ENCODE measurements around the gene MYO10.
"Not testable (repeated sequence)": the region's sequence is repeated elsewhere in the genome, so short reads cannot be mapped to it uniquely, and the experiment has no call there.

The MYO10 gene

DNA sequence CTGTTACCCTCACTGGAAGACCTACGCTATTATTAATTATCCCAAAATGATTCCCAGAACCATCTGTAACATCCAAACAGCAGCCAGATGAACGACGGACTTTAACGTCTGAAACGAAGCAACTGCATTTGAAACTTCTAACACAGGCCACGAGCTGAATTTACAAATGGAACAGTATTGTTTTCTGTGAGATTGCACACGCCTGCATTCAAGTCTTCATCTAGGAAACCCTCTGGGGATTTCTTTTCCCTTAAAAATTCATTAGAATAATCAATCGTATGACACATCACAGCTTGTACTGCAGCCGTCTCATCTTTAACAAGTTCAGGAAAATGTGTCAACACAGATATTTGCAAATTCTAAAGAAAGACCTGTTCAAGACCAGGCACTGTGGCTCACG, 80.2 kb downstream of the MYO10 start:
- no peak for DNase-seq

DNA sequence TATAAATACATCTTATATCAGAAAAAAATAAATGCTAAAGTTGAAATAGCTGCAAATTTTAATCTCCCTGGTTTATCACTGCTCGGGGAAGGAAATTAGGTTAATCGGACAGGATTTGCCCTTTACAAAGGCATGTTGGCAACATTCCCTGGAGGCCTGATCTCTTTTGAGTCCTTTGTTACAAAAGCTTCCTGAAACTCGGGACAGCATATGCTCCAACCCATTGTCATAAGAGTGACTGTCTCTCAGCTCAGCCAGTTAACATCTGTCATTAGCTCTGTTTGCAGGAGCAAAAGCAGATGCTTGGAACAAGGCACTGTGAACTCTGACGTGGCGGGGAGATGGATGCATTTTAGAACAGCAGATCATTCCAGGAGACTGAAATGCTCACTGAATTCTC, 80.6 kb downstream of the MYO10 start:
- DNase-seq = no peak

DNA sequence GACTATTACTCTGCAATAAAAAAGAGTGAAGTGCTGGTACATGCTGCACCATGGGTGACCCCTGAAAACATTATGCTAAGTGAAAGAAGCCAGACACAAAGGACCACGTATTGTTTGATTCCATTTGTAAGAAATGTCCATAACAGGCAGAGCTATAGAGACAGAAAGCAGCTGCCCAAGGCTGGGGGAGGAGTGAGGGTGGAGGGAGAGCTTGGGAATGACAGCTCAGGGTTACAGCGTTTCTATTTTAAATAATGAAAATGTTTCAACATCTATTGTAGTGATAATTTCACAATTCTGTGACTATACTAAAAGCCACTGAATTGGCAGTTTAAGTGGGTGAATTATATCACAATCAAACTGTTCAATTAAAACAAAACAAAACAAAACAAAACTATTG, 81.7 kb downstream of the MYO10 start:
- no peak for DNase-seq

DNA sequence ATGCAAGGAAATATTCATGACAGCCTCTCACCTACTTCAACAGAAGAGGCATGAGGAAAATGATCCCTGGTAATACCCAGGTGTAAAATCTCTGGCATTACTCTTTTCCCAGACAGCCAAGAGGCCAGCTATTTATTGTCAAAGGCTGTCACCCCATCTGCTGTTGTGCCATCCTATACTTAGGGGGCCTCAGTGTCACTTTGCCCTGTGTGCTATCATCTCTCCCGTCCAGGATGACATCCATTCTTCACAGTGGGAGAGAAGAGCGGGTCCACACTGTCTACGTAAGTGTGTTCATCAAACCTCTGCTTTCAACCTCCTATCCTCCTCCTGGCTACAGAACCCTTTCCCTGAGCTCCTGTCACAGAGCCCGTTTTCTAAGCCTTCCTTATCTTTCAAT, 82.6 kb downstream of the MYO10 start:
- no peak for DNase-seq

DNA sequence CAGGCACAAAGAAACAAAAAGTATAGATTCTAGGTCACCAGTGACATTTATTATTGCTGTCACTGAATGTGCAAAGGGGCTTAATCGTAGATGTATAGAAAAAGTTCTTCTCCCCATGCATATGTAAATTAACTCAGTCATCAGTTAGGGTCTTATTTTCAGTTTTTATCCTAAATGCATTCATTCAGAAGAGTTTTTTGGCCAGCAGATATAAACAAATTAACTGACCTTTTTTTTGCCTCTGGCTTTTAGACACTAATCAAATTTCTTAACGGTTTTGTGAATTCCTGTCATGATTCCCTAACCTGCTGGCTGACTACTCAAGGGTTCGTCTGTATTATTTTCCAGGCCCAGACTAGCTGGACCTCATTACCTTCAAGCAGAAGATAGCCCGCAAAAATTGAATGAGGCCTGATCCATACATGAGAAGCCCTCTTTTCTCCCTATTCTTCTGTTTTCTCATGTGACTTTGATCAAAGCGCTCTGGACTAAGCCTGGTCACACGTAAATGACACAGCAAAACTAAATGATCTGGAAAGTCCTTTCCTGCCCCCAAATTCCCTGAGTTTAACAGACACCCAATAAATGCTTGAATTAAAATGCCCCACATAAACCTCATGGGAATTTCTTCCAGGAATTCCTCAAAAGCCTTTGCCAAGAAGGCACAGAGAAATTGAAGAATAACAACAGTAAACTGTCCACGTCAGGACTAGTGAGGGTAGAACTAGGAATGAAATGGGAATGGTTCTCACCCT, 83.7 kb downstream of the MYO10 start:
- no peak for DNase-seq

DNA sequence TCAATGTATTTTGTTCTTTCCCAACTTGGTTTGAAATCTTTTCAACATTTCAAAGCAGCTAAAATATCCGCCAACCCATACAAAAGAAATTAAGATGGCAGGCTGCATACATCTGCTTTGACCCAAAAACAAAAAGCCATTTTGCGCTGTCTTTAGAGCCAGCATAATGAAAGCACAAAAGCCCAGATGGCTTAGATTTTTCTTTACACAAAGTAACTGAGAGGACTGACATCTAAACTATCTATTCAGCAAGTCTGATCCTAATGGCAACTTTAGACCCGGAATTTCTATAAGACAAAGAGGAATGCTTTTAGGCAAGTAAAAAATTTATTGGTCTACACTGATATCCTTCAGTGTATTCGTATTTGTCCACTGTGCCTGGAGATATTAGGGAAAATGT, 86.3 kb downstream of the MYO10 start:
- DNase-seq = no peak

DNA sequence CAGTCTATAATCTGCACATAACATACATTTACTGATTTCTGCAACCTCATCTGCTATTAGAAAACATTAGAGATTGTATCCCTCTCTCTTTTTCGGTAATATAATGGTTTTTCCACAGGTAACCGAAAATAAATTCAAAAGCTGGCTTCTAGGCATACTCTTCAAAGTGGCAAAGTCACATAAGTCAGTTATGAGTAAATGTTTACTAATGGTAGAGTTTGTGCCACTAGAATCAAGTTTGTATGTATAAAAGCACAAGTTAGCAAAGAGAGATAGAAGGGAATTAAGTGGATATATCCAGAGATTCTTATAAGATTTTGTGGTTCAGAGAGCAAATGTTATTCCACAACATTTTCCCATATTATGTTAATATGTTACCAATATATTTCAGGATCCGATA, 86.9 kb downstream of the MYO10 start:
- no peak for DNase-seq

DNA sequence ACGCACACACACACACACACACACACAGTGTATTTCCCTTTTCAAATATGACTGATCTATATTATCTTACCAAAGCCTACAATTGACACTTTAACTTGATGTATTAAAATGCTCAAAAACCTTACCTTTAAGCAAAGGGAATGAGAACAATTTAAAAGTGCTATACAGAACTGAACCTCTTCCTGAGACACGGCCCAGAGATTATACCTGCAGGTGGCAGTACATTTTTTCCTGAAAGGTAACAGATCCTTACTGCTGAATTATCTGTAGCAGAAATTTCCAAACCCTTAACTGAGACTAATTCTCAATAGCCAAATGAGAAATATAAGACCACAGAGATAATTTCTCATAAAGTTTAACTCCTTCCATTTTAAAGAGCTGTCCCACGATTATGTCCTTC, 91.1 kb downstream of the MYO10 start:
- DNase-seq = no peak

DNA sequence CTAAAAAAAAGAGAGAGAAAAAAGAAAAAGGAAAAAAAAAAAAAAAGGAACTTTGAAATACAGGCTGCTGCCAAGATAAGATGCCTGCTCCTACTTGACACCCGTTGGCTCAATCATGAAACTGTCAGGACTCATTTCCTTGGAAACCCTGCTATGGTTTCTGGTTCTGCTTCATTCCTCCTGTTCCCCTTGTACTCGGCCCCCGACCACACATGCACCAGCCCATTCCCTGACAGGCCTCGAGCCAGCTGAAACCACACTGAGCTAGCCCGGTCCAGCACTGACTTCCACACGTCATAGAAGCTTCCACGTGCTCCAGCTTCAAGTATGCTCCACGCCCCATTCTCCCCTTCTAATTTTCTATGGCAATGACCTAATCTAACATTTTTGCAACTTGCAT, 93.2 kb downstream of the MYO10 start:
- no peak for DNase-seq

DNA sequence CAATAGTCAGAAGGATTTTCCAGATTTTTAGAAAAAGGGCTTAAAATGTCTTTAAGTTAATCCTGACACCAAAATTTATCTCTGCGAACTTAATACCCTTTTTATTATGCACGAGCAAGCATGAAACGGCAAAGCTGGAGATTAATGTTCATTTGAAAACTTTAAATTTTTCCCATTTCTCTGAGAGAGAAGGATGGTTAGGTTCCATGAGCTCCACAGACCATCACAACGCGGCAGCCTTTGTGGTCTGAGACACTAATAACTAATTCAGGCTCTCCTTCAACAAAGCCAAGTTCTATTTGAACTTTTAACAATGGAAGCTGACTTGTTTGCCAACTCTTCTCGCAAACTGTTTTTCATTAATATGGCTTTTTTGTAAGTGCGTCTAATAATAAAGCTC, 94.7 kb downstream of the MYO10 start:
- DNase-seq = no peak

DNA sequence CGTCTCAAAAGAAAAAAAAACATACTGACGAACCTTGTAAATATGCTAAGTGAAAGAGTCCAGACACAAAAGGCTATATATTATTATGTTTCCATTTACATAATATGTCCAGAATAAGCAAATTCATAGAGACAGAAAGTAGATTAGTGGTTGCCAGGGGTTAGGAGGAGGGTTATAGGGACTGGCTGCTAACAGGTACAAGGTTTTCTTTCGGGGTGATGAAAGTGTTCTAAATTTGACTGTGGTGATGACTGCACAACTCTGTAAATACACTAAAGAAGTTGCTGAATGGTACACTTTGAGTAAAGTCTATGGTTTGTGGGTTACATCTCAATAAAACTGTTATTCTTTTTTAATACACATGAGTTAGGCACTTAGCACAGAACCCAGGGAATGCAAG, 98.8 kb downstream of the MYO10 start:
- DNase-seq = no peak

DNA sequence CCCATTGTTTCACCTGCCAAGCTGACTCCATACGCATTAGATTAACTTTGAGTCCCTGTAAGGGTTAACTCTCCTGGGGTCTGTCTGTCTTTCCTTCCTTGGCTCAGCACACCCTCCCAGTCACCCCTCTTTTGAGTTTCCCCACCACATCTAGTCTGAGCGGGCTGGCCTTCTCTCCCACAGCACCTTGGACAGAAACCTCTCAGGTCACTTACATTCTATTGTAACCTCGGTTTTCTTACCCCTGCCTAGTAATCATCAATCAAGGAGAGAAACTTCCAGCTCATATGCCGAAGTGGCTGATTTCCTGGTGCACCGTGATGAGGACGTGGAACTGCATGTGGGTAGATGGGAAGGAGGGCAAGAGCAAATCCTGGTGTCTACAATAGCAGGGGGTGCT, 102.1 kb downstream of the MYO10 start:
- DNase-seq = no peak

DNA sequence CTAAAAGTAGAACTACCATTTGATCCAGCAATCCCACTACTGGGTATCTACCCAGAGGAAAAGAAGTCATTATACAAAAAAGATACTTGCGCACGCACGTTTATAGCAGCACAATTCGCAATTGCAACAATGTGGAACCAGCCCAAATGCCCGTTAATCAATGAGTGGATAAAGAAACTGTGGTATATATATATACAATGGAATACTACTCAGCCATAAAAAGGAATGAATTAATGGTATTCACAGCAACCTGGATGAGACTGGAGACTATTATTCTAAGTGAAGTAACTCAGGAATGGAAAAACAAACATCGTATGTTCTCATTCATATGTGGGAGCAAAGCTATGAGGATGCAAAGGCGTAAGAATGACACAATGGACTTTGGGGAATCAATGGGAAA, 104.8 kb downstream of the MYO10 start:
- DNase-seq = not testable (repeated sequence)

DNA sequence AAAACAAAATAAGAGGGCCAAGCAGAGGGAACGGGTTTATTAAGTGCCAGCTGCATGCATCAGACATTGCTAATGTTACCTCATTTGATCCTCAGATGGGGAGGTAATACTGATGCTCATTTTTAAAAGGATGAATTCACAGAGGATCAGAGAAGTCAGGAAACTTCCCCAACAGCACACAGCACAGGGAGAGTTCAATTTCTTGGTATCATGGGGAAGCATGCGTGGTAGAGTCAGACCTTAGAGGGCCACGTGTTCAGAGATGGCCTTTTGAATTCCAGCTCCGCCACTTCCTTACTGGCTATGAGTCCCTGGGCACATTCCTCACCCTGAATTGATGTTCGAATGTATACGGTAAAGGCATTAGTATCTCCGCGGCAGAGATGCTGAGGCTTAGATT, 108.3 kb downstream of the MYO10 start:
- no peak for DNase-seq

DNA sequence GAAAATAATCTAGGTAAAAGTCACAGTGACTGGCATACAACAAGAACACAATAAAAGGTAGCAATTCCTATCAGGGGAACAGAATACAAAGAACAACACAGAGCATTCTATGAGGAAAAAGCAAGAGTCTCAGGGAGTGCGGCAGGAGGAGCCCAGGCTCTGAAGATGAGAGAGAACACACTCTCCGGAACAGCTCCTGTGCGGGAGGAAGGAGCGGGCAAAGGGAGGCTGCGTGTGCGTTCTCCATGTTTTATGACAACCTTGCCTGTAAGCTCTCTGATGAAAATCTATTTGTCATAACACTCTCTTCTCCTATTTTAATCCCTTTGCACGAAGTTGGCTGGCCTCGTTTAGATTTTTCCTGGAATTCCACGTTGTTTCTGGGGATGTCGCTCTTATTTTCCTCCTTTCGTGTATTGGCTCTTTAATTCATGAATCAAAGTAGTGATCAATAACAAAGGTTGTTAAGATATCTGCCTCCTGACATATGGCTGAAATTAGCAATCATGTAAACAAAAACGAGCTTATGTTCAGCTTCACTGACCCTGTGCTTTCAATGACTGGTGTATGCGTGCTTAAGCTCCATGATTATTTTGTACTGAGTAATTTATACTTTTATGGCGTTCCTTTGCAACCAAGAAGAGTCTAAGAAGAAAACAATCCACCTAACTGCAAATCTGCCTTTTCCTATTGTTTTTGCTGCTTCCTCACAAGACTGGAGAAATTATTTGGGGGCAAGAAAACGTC, 109.5 kb downstream of the MYO10 start:
- DNase-seq = no peak

DNA sequence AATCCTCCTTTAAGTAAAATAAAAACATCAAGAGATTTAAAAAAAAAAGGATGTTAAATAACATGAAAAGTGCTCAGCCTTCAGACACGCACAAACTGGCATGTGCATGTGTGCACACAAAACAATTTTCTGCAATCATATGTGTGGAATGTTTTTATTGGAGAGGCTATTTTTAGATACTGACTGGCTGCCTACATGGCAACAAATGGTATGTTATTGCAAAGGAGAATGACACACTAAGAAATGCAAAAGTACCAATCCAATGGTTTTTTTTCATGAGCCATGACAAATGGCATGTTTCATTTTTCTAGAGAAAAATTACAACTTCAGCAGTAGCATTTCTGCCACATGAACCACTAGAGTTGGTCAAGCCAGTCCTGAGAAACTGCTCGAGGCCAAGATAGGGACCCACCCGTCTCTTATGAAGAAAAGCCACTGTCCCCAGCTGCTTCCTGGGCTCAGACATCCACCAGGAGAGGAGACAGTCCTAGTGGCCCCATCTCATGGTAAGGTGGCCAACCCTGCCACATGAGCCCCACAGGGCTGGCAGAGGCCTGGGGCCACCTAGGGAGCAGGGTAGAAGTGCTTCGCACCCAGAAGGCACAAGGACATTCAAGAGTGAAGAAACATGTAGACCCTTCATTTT, 116.4 kb downstream of the MYO10 start:
- no peak for DNase-seq

DNA sequence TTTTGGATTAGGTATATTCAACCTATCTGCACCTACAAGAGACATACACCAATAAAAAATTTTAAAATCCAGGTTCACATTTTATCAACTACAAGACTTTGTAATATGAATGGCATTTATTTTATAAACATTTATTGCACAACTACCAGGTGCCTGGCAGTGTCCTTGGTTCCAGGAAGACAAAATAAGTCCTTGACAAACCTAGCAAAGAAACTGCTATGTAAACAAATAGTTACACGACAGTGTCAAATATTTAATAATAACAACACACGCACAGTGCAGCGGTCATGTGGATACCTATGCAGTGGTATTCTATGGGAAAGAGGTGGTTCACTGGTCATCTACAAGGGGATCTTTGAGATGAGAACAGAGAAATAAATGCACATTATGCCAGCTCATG, 120.7 kb downstream of the MYO10 start:
- DNase-seq = no peak

DNA sequence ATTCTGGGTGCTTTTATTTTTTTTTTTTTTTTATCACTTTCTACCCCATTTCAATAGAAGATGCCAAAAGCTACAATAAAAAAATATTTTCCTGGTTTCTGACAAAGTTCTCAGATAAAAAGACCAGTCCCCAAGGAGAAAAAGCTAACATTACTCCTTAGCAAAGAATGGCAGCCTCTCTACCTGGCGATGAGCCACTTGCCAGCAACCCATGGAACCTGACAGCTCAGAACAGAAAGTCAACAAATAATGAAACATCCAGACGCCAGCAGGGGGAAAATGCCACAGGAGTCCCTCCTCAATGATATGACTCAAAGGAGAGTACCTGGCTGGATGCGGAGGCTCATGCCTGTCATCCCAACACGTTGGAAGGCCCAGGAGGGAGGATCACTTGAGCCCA, 123.2 kb downstream of the MYO10 start:
- DNase-seq = no peak

DNA sequence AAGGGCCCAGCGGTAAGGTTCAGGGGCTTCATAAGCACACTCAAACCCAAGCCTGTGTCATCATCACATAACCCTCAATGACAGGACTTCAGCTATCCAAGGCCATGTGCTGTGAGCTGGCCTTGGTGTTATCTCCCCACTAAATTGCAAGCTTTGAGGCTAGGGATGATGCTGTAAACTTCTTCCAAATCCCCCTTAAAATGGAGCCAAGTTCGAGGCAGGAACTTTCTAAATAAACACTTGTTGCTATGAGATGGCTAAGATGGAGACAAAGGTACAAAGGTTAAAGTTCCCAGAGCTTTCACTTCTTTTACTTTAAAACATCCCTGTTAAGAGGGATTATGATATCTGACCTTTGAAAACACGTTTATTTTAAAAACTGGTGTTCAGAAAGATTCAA, 123.6 kb downstream of the MYO10 start:
- no peak for DNase-seq

DNA sequence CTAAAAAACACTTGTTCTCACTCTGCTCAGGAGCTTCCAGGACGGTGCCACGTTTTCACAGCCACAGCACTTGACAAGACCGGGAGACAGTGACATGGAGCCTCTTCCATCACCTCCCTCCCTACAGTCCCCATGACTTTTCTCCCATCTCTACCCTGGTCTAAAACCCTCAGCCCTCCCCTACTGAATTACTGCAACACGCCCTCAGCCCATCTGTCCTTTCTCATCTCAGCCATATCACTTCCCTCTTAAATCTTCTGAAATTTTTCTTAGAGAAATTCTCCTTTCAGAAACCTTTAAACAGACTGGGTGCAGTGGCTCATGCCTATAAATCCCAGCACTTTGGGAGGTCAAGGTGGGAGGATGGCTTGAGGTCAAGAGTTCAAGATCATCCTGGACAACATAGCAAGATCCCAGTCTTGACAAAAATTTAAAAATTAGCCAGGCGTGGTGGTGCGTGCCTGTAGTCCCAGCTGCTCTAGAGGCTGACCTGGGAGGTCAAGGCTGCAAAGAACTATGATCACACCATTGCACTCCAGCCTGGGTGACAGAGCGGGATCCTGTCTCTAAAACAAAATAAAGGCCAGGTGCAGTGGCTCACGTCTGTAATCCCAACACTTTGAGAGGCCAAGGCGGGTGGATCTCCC, 125.8 kb downstream of the MYO10 start:
- DNase-seq = no peak

DNA sequence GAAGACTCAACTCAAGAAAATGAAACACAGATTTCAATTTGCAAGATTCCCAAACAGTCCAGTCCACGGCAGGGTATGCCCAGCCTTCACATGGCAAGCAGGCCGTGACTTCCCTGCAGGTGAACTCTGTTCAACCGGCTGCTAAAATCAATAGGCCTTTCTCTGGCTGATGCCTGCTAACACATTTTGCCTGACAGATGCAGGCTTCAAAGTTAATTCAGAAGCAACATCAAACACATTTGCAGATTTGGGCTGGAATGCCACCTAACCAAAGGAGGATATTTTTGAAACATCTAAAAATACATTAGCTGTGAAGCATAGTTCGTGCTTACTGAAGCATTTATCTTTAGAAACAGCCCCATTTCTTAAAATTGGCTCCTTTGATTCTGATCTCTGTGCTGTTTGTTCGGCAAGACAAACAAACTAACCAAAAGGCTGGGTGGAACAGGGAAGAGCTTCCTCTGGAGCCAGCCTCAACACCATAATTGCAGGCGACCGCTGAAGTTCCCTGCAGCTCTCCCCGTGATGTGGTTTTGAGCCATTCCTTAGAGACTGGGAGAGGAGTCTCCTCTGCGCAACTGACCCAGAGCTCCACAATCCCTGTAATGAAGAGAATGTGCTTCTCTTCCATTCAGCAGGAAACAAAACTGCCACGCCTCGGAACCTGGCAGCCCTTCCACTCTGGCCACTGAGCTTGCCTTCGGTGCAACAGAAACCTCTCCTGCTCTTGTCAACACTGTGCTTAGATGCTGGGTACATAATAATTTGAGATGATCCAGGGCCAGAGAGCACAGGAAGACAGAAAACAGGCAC, 126.5 kb downstream of the MYO10 start:
- DNase-seq = no peak

DNA sequence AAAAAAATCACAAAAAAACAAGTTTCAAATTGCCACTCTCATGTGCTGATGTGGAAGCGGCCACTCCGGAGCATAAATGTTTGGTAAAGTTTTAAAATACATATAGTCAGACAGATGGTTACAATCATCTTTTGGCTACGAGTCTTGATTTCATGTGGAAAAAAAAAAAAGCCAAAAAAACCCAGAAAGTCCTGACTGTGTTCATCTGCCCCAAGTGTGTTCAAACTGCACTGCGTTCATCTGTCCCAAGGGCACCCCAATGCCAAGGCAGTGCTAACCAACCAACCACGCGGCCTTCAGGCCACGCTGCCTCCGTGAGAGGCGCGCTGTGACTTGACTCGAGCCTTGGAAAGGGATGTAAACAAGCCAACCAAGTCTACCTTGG, 127.1 kb downstream of the MYO10 start:
- DNase-seq = no peak

DNA sequence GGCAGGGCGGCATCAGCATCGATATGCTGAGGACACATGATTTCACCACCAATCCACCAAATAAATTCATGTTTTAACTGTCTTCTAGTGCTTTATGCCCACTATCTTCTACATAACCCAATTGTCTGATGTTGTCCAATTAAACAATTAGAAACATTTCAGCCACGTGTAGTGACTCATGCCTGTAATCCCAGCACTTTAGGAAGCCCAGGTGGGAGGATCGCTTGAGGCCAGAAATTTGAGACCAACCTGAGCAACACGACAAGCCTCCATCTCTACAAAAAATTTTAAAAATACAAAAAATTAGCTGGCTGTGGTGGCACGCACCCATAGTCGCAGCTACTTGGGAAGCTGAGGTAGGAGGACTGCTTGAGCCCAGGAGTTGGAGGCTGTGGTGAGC, 128.1 kb downstream of the MYO10 start:
- no peak for DNase-seq

Measured in NCI-H1417 treated with DMSO at 0.1 percent for 48 hours (cell line).